ENCODE measurements around the gene DARS1.

- TF ChIP-seq POLR2A (IDR thresholded peaks at IDR 0.05) (no peak), POLR2AphosphoS5 (IDR thresholded peaks at IDR 0.05) (no peak), CTCF (IDR thresholded peaks at IDR 0.05) (no peak)
Measured at GRCh38 chr2:135890835-135891234, 94.6 kb downstream of the DARS1 start.

Measured in breast epithelium (tissue), 3 donors.